GM15510 (cell line): ENCODE data around the gene PTOV1.

ENCODE experiments used
- POLR2A ChIP-seq: IDR thresholded peaks from 3 replicates; pipeline ENCODE4 v1.6.1; 2011; ENCODE audit warnings: borderline replicate concordance; ENCODE audit not compliant: insufficient read length; ENCODE audit errors: extremely low read depth

PTOV1 gene

DNA sequence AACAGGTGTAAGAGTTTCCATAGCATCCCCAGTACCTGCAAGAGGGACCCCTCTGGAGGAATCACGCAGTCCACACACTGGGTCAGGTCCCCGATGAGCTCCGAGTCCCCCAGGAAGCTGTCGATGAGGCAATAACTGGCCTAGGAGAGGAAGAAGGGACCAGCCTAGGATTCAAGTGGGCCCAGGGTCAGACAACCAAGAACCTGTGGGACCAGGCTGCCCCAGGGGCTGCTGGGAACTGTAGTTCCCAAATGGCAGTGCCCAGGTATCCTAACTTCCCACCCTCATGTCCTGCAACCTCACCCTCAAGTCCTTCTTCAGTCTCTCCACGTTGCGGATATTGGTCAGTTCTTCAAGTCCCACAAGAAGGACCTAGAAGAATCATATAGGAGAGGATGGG, 39.6 kb upstream of the PTOV1 start:
- no peak for TF ChIP-seq POLR2A

DNA sequence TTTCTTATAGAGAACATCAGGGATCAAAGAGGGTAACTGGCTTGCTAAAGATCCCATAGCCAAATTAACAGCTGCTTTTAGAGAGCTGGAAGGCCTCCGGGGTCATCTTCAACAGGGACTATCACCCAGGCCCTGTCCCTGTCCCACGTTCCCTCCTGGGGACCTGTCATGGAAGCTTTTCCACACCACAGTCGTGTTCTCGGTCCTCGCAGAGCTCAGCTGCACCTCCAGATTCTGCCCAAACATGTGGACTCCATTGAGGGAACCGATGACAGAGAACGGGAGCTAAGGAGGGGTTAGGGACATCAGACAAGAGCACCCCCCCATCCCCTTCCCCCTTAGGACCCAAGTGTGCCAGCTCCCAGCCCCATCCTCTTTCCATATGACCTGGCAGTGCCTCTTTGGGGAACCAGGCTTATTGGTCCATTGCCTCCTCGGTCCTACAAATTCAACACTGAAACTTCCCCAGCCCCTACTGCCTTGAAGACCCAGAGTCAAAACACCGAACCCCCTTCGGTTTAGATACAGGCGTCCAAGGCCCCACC, 38.4 kb upstream of the PTOV1 start:
- TF ChIP-seq POLR2A = no peak

DNA sequence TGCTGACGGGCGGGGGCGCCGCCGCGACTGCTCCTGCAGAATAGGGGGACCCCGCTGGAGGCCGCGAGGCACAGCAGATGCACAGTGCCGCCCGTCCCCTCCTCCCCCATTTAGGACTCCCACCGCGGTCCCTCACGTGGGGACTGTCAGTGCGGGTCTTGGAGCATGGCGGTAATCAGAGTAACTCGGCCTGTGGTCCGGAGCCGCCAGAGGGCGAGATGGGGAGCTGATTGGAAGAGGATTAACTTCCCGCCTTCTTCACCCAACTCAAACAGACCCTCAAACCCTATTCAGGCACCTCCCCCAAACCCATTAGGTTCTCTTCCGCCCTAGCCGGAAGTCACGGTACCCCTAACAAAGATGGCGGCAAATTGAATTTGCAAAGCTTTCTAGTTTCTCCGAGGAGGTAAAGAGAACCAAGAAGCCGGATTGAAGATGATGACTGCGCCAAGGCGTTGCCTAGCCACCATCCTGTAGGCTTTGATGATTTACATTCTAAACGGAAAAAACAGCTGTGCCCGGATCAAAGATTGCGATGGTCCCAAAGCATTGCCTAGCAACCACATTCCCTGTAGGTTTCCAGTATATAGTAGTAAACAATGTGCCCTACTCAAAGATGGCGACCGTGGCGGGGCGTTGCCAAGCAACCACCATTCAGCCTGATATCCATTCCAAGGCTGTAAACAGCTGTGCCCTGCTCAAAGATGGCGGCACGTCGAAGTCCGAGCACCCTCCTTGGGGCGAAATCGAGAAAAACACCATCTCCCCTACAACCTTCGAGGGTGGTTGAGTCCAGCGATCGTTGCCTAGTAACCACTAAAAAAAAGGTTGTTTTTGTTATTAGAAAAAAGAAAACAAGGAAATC, 37.7 kb upstream of the PTOV1 start, which contains the start of gene FUZ:
FUZ (minus strand) TSS at position 296 of the 865 bp plus-strand sequence; CDS start at position 110, 186 bp downstream.
- no peak for TF ChIP-seq POLR2A

DNA sequence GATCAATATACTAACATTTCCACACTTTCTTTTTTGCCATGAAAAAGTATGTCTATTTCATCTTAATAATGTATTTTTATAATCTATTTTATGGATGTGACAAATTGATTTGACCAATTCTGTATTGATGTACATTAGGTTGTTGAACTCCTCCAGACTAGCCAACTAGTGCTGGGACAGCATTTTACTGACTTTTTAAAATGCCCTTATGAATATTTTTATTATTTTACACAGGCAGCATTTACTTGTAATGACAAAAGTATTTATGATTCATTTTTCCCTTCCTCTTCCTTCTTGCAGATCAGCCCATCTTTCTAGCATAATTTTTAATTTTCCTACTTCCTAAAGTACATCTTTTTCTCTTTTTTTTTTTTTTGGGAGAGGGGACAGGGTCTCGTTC, 36.9 kb upstream of the PTOV1 start:
- no peak for TF ChIP-seq POLR2A

DNA sequence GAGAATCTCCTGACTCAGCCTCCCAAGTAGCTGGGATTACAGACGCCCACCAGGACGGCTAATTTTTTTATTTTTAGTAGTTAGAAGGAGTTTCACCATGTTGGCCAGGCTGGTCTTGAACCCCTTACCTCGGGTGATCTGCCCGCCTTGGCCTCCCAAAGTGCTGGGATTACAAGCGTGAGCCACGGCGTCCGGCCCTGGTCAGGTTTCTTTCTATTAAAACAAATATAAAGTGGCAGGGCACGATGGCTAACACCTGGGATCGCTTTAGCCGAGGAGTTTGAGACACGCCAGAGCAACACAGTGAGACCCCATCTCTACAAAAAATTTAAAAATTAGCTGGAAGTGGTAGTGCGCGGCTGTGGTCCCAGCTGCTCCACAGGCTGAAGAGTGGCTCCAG, 34.4 kb upstream of the PTOV1 start:
- TF ChIP-seq POLR2A = no peak

DNA sequence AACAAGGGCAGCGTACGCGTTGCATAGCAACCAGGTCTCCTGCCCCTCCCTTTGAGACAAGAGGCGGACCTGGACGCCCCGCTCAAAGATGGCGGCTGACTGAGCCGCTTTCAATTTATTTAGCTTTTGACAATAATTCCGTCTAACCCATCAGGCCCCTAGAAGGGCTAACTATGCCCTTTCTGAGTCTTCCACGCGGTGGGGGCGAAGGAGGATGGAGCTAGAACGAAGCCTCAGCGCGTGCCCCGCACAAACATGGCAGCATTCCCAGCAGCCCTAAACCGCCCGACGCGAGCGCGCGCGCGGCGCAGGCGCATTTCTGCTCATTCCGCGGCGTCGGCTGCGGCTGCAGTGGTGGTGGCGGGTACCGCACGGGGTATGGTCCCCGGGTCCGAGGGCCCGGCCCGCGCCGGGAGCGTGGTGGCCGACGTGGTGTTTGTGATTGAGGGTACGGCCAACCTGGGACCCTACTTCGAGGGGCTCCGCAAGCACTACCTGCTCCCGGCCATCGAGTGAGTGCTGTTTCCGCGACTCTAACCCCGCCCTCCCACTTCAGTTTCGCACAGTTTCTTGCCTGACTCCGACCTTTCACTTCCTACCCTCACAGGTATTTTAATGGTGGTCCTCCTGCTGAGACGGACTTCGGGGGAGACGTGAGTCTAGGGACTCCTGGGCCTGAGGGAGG, 32.9 kb upstream of the PTOV1 start, which contains the start of gene MED25:
MED25 (plus strand) TSS at position 326 of the 685 bp plus-strand sequence; CDS start at position 379, 53 bp downstream.
- peak; percentile 83 for TF ChIP-seq POLR2A

DNA sequence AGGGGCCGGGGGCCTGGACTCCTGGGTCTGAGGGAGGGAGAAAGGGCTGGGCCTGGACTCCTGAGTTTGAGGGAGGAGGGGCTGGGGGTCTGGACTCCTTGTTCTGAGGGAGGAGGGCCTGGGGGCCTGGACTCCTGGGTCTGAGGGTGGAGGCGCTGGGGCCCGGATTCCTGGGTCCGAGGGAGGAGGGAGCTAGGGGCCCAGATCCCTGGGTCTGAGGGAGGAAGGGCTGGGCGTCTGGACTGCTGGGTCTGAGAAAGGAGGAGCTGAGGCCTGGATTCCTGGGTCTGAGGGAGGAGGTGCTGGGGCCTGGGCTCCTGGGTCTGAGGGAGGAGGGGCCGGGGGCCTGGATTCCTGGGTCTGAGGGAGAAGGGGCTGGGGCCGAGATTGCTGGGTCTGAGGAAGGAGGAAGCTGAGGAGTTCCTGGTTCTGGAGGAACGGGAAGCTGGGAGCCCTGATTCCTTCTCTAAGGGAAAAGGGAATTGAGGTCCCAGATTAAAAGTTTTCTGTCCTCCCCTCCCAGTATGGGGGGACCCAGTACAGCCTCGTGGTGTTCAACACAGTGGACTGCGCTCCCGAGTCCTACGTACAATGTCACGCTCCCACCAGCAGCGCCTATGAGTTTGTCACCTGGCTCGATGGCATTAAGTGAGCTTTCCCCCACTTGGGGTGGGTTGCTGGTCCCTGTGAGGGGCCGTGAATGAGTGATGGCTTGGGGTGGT, 32.1 kb upstream of the PTOV1 start:
- TF ChIP-seq POLR2A = no peak

DNA sequence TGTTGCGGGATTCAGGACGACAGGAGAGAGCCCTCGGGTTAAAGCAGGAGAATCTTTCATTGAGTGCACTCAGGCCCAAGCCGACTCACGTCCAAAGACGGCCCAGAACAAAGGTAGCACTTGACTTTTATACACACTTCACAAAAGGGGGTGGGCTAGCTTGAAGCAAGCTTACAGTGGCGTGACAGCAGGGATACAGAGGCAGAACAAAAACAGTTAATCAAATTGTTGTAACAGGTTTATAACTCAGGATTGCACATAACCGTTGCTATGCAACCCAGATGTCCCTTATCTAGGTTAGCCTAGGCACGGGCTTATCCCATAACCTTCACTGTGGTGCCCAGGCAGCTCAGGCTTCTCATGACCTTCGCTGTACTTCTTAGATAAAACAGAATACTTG, 30.8 kb upstream of the PTOV1 start:
- TF ChIP-seq POLR2A = no peak

DNA sequence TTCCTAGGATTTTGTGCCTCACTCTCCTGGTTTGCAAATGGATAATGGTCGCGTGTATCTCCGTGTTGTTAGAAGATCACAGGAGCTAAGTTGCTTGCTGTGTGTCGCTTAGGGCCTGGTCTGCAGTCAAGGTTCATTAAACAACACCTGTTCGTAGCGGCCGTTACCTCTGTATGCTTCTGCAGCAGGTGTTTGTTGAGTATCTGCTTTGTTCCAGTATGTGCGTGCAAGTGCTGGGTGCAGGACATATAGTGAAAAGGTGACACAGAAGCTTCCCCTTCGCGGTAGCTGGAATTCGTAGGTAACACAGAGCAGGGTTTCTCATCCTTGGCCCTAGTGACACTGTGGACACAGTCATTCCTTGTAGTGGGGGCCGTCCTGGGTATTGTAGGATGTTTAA, 27.5 kb upstream of the PTOV1 start:
- TF ChIP-seq POLR2A = no peak

DNA sequence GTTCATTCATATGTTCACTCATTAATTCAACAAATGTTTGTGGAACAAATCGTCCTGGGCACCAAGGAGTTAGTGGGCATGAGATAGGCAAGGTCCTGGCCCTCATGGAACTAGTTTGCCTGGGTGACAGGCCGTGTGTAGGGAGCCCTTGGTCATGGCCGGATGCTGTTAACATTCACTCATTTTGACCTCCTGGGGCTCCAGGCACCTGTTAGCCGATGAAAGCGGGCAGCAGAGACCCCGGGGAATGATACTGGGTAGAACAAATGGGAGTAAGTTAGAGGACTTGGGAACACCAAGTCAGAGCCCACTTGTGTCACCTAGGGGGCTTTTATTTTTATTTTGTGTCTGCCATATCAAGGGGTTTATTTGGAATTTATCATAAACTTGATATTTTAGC, 26.3 kb upstream of the PTOV1 start:
- TF ChIP-seq POLR2A = no peak

DNA sequence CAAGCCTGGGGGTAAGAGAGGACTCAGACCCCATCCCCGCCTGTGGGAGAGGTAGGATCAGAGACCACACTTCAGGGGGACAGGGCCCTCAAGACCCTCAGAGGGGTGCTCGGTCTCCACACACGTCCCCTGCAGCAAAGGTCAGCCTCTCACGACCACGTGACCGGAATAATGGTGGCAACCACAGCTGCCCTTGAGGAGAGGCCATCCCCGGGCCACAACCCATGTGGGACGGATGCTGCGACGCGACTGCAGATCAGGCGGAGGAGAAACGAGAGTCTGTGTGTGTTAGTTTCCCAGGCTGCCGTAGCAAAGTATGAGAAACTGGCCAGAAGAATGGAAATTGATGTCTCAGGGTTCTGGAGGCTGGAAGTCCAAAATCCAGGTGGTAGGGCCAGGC, 23.9 kb upstream of the PTOV1 start:
- TF ChIP-seq POLR2A = no peak

DNA sequence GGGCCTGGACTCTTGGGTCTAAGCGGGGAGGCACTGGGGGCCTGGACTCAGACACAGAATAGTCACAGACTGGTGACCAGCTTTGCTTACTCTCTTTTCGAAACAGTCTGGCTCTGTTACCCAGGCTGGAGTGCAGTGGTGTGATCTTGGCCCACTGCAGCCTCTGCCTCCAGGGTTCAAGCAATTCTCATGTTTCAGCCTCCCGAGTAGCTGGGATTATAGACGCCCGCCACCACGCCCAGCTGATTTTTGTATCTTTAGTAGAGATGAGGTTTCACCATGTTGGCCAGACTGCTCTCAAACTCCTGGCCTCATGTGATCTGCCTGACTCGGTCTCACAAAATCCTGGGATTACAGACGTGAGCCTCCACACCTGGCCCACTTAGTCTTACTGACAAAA, 21.8 kb upstream of the PTOV1 start:
- TF ChIP-seq POLR2A = no peak

DNA sequence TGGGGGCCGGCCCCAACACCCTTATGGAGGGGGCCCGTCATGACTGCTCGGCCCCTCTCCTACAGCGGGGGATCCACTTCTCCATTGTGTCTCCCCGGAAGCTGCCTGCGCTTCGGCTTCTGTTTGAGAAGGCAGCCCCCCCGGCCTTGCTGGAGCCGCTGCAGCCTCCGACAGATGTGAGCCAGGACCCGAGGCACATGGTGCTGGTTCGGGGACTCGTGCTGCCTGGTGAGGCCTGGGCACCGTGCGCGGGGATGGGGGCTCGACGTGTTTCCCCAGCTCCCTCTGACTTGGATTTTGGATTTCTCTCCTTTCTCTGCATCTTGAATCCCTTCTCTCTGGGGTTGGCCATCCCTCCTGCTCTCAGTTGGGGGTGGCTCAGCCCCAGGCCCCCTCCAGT, 21.2 kb upstream of the PTOV1 start:
- no peak for TF ChIP-seq POLR2A

DNA sequence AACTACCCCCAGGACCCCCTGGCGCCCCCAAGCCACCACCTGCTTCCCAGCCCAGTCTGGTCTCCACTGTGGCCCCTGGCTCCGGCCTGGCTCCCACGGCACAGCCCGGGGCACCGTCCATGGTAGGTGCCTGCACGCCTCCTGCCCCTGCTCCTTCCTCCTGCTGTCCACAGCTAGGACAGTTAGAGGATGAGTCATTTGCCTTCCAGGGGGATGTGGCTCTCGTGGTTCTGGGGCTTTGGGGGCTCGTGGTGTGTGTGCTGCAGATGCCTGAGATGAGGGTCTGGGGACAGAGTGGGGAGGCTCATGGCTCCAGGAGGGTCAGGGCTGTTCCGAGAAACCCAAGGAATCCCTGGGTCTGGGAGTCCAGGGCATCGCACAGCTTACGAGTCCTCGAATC, 20.2 kb upstream of the PTOV1 start:
- TF ChIP-seq POLR2A = no peak

DNA sequence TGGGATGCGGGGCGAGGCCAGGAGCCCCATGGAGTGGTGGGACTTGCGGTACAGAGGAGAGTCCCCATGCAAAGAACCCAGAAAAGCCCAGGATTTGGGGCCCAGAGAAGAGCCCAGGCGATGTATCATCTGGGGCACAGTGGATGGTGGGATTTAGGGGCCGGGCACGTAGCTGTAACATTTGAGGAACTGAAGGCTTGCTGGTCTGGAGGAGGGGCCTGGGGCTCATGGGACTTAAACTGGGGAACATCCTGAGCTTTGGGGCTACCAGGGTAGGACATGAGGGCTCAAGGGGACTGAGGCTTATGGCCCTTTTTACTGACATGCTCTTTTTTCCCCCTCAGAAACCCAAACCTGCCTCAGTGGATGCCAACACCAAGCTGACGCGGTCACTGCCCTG, 19.4 kb upstream of the PTOV1 start:
- TF ChIP-seq POLR2A = no peak

DNA sequence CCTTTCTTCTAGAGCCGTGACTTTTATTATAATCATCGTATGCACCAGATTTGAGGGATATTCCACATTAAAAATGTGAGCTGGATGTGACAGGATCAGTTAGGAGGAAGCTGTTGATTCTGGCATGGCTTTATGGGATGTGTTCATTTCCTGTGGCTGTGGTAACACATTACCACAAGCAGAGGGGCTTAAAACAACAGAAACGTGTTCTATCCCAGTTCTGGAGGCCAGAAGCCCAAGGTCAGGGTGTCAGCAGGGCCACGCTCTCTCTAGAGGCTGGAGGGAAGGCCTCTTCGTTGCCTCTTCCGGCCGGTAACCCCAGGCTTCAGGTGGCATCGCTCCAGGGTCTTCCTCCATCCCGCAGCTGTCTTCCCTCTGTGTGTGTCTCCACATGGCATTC, 18.4 kb upstream of the PTOV1 start:
- TF ChIP-seq POLR2A = no peak

DNA sequence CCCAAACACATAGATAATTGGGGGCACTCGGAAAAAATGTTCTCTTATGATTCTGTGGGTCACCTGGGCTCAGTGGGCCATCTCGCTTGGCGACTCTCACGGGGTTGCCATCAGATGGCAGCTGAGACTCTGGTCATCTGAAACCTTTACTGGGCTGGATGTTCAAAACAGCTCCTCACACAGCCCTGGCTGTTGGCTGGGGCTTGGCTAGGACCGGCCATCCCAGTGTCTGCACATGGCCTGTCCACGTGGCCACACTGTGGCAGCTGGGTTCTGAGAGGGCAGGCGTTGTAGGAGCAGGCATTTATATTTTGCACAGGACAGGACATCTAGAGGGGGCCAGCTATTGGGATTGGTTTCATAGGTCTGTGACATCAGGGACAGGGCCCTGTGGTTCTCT, 17.4 kb upstream of the PTOV1 start:
- TF ChIP-seq POLR2A = no peak
